HepG2 (cell line): ENCODE results near the gene CPT1A. TPM values are rescaled to one million over a fixed set of nuclear protein-coding genes. Genes with fewer than 3 reads are reported as not detected.

ENCODE experiments used
- ATAC-seq: fragments of 200-7000 bp; cut with Tn5 transposase; 3 replicates; pipeline ENCODE4 v1.9.1; 2020; ENCODE audit warnings: mild to moderate bottlenecking, moderate library complexity
- BruUV-seq: library from RNA; stranded (reverse); fragments of 400-500 nt; replicated peaks from 2 replicates; lab custom pipeline; 2021; lab: Mats Ljungman, UMichigan
- CTCF ChIA-PET: fragments of 300-600 bp; formaldehyde crosslinking; extraction: SDS; loops from one replicate; lab custom pipeline; 2021; ENCODE audit warnings: low total read pairs, inconsistent platforms, low intra/inter-chr PET ratio; lab: Yijun Ruan, JAX
- POLR2A ChIA-PET: fragments of 350-600 bp; sonication (Branson Sonifier 250); formaldehyde crosslinking; loops from one replicate; lab custom pipeline; 2020; ENCODE audit warnings: antibody characterized with exemption, inconsistent platforms; lab: Yijun Ruan, JAX
- DNase-seq: peaks from one replicate; pipeline ENCODE4 v3.0.0-alpha.2; 2015; ENCODE audit warnings: low spot score
- FAIRE-seq: peaks from 3 replicates; lab custom pipeline; 2011; peaks lifted over from hg19 to GRCh38; lab: Jason Lieb, UNC
- H2AFZ ChIP-seq: one replicate; pipeline ENCODE4 v1.6.1; 2011; ENCODE audit warnings: low read length, inconsistent platforms
- H3K27ac ChIP-seq: fragments of 300-600 bp; 3 replicates; pipeline ENCODE4 v1.8.0; 2011; ENCODE audit warnings: mixed run types, mild to moderate bottlenecking, mixed read lengths, low read length, inconsistent platforms; ENCODE audit not compliant: insufficient read depth; ENCODE audit errors: extremely low read length
- H3K27me3 ChIP-seq, 2 experiments: fragments of 200-600 bp in 1 of 2; 2 replicates in 1 of 2; 3 replicates in 1 of 2; pipeline versions ENCODE4 v1.6.0 to v1.8.0; 2011; ENCODE audit warnings: low read length in 2 of 2, mild to moderate bottlenecking in 2 of 2, moderate library complexity in 2 of 2, inconsistent platforms in 1 of 2; ENCODE audit not compliant: insufficient read depth in 2 of 2, control insufficient read depth in 1 of 2
- H3K36me3 ChIP-seq, 2 experiments: fragments of 200-600 bp in 1 of 2; replicated peaks in 1 of 2; 2 replicates in 1 of 2; 3 replicates in 1 of 2; pipeline versions ENCODE4 v1.5.1 to v1.8.0; 2011; ENCODE audit warnings: low read length in 2 of 2, inconsistent platforms in 1 of 2; ENCODE audit not compliant: insufficient read depth in 2 of 2, control insufficient read depth in 1 of 2
- H3K4me1 ChIP-seq: 2 replicates; pipeline ENCODE4 v1.5.1; 2012; ENCODE audit warnings: low read length, inconsistent platforms; ENCODE audit not compliant: insufficient read depth
- H3K4me2 ChIP-seq: 2 replicates; pipeline ENCODE4 v1.6.0; 2011; ENCODE audit warnings: low read depth, low read length, inconsistent platforms
- H3K4me3 ChIP-seq, 3 experiments: fragments of 200-600 bp in 1 of 3; sonication (generic), shearing (Covaris generic) in 1 of 3; replicated peaks in 1 of 3; 2 replicates each; pipeline ENCODE4 v1.5.1; 2011 to 2016; ENCODE audit warnings: low read length in 3 of 3, inconsistent platforms in 2 of 3, low read depth in 2 of 3, mild to moderate bottlenecking in 2 of 3, control low read depth in 1 of 3, mixed read lengths in 1 of 3; ENCODE audit not compliant: insufficient read depth in 1 of 3
- H3K79me2 ChIP-seq: one replicate; pipeline ENCODE4 v1.6.1; 2011; ENCODE audit warnings: low read length, inconsistent platforms; ENCODE audit not compliant: insufficient read depth
- H3K9ac ChIP-seq: 2 replicates; pipeline ENCODE4 v1.6.0; 2011; ENCODE audit warnings: mild to moderate bottlenecking, low read depth, low read length, inconsistent platforms; ENCODE audit not compliant: insufficient read depth
- H3K9me3 ChIP-seq: 2 replicates; pipeline ENCODE4 v1.5.1; 2012; ENCODE audit warnings: mild to moderate bottlenecking, low read length
- H4K20me1 ChIP-seq: 2 replicates; pipeline ENCODE4 v1.6.0; 2011; ENCODE audit warnings: inconsistent platforms, mild to moderate bottlenecking, low read length, moderate library complexity; ENCODE audit not compliant: insufficient read depth
- ARID3A ChIP-seq: IDR thresholded peaks from 2 replicates; pipeline ENCODE4 v1.6.1; 2012; ENCODE audit warnings: low read depth, low read length, improper control_type of control experiment
- GFI1 ChIP-seq: sonication (generic); formaldehyde crosslinking; IDR thresholded peaks from 2 replicates; pipeline ENCODE4 v1.5.0; 2020; ENCODE audit warnings: missing genetic modification reagents, mild to moderate bottlenecking, borderline replicate concordance
- HNRNPLL ChIP-seq: fragments of 200-400 bp; formaldehyde crosslinking; IDR thresholded peaks from 2 replicates; pipeline ENCODE4 v1.6.1; 2017; ENCODE audit warnings: mild to moderate bottlenecking, low read depth, low read length; ENCODE audit not compliant: poor library complexity, severe bottlenecking
- NCOA5 ChIP-seq: sonication (generic); formaldehyde crosslinking; IDR thresholded peaks from 2 replicates; pipeline ENCODE4 v1.4.0; 2020; ENCODE audit warnings: missing genetic modification reagents
- PLRG1 ChIP-seq: fragments of 450-650 bp; conservative IDR thresholded peaks from 2 replicates; pipeline ENCODE4 v1.6.1; 2016
- SOX5 ChIP-seq: IDR thresholded peaks from 2 replicates; pipeline ENCODE4 v1.6.1; 2016; ENCODE audit warnings: borderline replicate concordance
- ZBTB2 ChIP-seq: sonication (generic); formaldehyde crosslinking; IDR thresholded peaks from 2 replicates; pipeline ENCODE4 v1.8.0; 2022; ENCODE audit warnings: low read depth, missing genetic modification reagents
- ZBTB25 ChIP-seq: IDR thresholded peaks from 2 replicates; pipeline ENCODE4 v1.6.1; 2018; ENCODE audit warnings: missing genetic modification reagents
- ZBTB8A ChIP-seq: sonication (generic); formaldehyde crosslinking; IDR thresholded peaks from 2 replicates; pipeline ENCODE4 v1.4.0; 2020; ENCODE audit warnings: mild to moderate bottlenecking, low read depth, missing genetic modification reagents, borderline replicate concordance
- ZNF225 ChIP-seq: sonication (generic); formaldehyde crosslinking; IDR thresholded peaks from 2 replicates; pipeline ENCODE4 v1.4.0; 2020; ENCODE audit warnings: mild to moderate bottlenecking, missing genetic modification reagents
- ZNF256 ChIP-seq: sonication (generic); formaldehyde crosslinking; conservative IDR thresholded peaks from 2 replicates; pipeline ENCODE4 v1.4.0; 2020; ENCODE audit warnings: missing genetic modification reagents
- ZNF337 ChIP-seq: sonication (generic); formaldehyde crosslinking; IDR thresholded peaks from 2 replicates; pipeline ENCODE4 v1.5.1; 2020; ENCODE audit warnings: missing genetic modification reagents, low read depth, mild to moderate bottlenecking, borderline replicate concordance
- ZNF512 ChIP-seq: sonication (generic); formaldehyde crosslinking; IDR thresholded peaks from 2 replicates; pipeline ENCODE4 v1.4.0; 2020; ENCODE audit warnings: mild to moderate bottlenecking, missing genetic modification reagents
- ZNF577 ChIP-seq: sonication (generic); formaldehyde crosslinking; IDR thresholded peaks from 2 replicates; pipeline ENCODE4 v1.4.0; 2020; ENCODE audit warnings: mild to moderate bottlenecking, low read depth, missing genetic modification reagents, borderline replicate concordance
- WGBS: methylation state at CpG from one replicate; pipeline ENCODE4 v1.1.6; 2017; ENCODE audit warnings: low lambda C conversion rate; 5-methylcytosine and 5-hydroxymethylcytosine counted together
- in situ Hi-C: cut with HindIII; loops from 2 replicates; pipeline ENCODE4 v1.10.0; 2017; ENCODE audit warnings: low pct_unique_long_range_greater_than_20kb; ENCODE audit not compliant: extremely low pct_ligation_motif_present
- intact Hi-C: fragments of 100-400 bp; cut with micrococcal nuclease; formaldehyde crosslinking; loops from one replicate; pipeline ENCODE4 v1.10.0; 2022; ENCODE audit not compliant: unreplicated experiment
- polyA plus RNA-seq, 8 experiments: library from polyadenylated mRNA; depleted of rRNA in 3 of 8; stranded (reverse) in 7 of 8; unstranded in 1 of 8; fragments of >200 nt; fragmentation: Illumina TruSeq in 4 of 8; extraction: Trizol in 4 of 8; gene quantifications; 2 replicates each; pipeline versions ENCODE4 v1.2.1 to v1.2.3, GENCODE V29; 2011 to 2016; ENCODE audit warnings: low read depth in 4 of 8, missing spikeins in 1 of 8, mixed read lengths in 1 of 8; ENCODE audit not compliant: insufficient read depth in 1 of 8
- total RNA-seq, 5 experiments: library from RNA; depleted of rRNA; stranded (reverse); fragments of >200 nt; fragmentation: Illumina TruSeq; extraction: Trizol; gene quantifications; 2 replicates each; pipeline ENCODE4 v1.2.3, GENCODE V29; 2016; ENCODE audit warnings: low read depth in 1 of 5
- TF ChIP-seq, protein P1 (sequence below): sonication (generic); formaldehyde crosslinking; IDR thresholded peaks from 2 replicates; pipeline ENCODE4 v1.5.0; 2020; ENCODE audit warnings: mild to moderate bottlenecking, missing genetic modification reagents
- TF ChIP-seq, protein P2 (sequence below): sonication (generic); formaldehyde crosslinking; IDR thresholded peaks from 2 replicates; pipeline ENCODE4 v1.4.0; 2020; ENCODE audit warnings: mild to moderate bottlenecking, missing genetic modification reagents
- TF ChIP-seq, protein P3 (sequence below): sonication (generic); formaldehyde crosslinking; IDR thresholded peaks from 2 replicates; pipeline ENCODE4 v1.8.1; 2023; ENCODE audit warnings: mild to moderate bottlenecking, missing genetic modification reagents, borderline replicate concordance

Gene CPT1A
- total and polyA plus RNA-seq, 2 of the 13 experiments (the other 11 are each of a cell fraction or from before 2014, with no cell fraction given), result 7.0 to 7.1 TPM

DNA sequence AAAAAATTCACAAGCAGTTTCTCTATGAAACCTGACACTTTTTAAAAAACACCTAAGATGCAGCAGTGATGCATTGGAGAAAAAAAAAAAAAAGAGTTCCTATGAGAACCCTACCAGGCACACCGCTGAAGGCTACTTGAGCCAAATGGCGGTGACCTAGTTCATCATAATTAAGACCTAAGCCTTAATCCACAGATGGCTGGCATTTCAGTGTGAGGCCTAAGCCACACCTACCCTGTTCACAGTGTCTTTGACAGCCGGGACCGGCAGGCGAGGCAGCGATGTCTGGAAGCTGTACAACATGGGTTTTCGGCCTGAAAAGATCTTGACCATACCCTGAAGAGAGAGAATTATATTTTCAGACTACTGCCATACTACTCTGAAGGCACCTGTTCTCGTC is 38.0 kb downstream of the CPT1A start:
- Histone ChIP-seq H3K4me2 (no peak overlapping the region), H3K36me3 (no peaks in the 10 kb centered on the region), H3K4me1 (no peaks in the 10 kb centered on the region), H3K27ac (no peak overlapping the region), H3K27me3 (no peaks in the 10 kb centered on the region), H2AFZ (no peak overlapping the region), H3K9ac (no peak overlapping the region), H3K79me2 (no peaks in the 10 kb centered on the region), H3K9me3 (no peaks in the 10 kb centered on the region), H4K20me1 (no peaks in the 10 kb centered on the region), H3K4me3 (no peak overlapping the region)
- 96% methylated on average over 8 of the region's 8 CpGs for WGBS
- in situ Hi-C loops, result no loop called here
- ATAC-seq (no peak), FAIRE-seq (no peak), DNase-seq (no peak)
- ChIA-PET CTCF (no interaction called here), POLR2A (no interaction called here)
- no TSS peak for BruUV-seq
- intact Hi-C loops, result loop anchor here (10.0 kb wide), 1 partner anchor 149 kb away; no protein-coding TSS in a partner anchor
- TF ChIP-seq ZNF577 (CRISPR knock-in tag) (no peak), PLRG1 (no peak), NCOA5 (CRISPR knock-in tag) (no peak), ZNF512 (CRISPR knock-in tag) (no peak), ZNF337 (CRISPR knock-in tag) (no peak), ZNF256 (CRISPR knock-in tag) (no peak), ARID3A (no peak), ZBTB8A (no peak), HNRNPLL (no peak), ZBTB25 (CRISPR knock-in tag) (no peak), GFI1 (CRISPR knock-in tag) (no peak), SOX5 (CRISPR knock-in tag) (no peak), ZBTB2 (CRISPR knock-in tag) (no peak), ZNF225 (no peak)
- TF ChIP-seq, protein P1, sequence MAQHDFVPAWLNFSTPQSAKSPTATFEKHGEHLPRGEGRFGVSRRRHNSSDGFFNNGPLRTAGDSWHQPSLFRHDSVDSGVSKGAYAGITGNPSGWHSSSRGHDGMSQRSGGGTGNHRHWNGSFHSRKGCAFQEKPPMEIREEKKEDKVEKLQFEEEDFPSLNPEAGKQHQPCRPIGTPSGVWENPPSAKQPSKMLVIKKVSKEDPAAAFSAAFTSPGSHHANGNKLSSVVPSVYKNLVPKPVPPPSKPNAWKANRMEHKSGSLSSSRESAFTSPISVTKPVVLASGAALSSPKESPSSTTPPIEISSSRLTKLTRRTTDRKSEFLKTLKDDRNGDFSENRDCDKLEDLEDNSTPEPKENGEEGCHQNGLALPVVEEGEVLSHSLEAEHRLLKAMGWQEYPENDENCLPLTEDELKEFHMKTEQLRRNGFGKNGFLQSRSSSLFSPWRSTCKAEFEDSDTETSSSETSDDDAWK (CRISPR knock-in tag), result no peak
- TF ChIP-seq, protein P2, sequence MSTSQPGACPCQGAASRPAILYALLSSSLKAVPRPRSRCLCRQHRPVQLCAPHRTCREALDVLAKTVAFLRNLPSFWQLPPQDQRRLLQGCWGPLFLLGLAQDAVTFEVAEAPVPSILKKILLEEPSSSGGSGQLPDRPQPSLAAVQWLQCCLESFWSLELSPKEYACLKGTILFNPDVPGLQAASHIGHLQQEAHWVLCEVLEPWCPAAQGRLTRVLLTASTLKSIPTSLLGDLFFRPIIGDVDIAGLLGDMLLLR (CRISPR knock-in tag), result no peak
- TF ChIP-seq, protein P3, sequence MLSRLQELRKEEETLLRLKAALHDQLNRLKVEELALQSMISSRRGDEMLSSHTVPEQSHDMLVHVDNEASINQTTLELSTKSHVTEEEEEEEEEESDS (CRISPR knock-in tag), result no peak
